NK-92 (cell line): ENCODE data around the gene DDR1.

ENCODE experiments used
- DNase-seq: peaks from one replicate; lab custom pipeline; 2025; ENCODE audit not compliant: unreplicated experiment; lab: John Stamatoyannopoulos, UW

The DDR1 gene

GRCh38 chr6:30883685-30884520, at the start of gene DDR1:
TSS of gene DDR1 (plus strand) at chr6:30884519. CDS start at chr6:30888730, 4,211 bp downstream.
- DNase-seq, result no peak

GRCh38 chr6:30834646-30835045, 49.7 kb upstream of the DDR1 start:
- no peak for DNase-seq

GRCh38 chr6:30835576-30835975, 48.7 kb upstream of the DDR1 start:
- no peak for DNase-seq

DNA sequence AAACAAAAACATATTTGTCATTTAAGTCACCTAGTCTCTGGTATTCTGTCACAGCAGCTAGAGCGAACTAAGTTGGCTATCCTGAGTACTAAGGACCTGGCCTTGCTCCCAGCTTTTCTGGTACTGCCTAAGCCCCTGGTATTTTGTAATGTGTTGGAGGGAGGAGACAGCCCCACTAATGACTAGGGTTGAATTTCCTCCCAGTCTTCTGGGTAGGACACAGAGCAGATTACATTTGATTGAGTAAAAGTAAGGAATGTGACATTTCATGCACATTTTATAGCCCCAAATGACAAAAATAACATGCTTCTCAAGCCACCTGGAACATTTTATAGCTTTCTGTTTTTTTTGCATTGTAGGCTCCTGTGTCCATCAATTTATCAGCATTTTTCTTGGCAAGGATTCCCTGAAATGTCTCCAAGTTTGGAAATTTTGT, 47.9 kb upstream of the DDR1 start:
- no peak for DNase-seq

- no peak for DNase-seq
Observed at GRCh38 chr6:30836957-30837356, 47.4 kb upstream of the DDR1 start.

DNA sequence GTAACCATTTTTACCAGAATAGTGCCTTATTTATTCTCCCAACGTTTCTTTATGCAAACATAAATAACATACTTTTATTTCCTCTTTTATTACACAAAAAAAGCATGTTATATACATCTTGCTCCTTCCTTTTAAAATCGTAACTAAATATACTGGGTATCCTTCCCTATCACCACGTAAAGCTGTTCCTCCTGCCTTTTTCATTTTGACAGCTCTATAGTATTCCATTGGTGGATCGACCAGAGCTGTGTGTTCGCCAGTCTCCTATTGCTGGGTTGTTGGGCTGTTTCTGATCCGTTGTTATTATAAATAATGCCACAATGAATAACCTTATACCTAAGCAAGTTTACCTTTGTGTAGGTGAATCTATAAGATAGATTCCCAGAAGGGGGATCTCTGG, 46.9 kb upstream of the DDR1 start:
- no peak for DNase-seq

DNA sequence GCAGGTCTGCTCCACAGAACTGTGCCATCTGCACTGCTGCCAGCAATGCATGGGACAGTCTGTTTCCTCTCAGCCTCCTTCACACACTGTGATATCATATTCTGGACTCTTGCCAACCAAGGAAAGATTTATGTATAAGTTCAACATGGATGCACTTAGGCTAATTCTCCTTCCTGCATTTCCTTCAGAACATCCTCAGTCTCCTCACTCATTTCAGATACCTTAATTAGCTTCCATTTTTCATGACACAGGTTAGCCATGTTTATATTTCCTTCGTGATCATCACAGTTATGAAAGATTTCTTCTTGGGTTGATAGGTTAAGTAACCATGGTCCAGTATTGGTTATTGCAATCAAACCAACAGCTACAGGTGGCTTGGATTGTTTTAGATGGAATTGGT, 46.4 kb upstream of the DDR1 start:
- no peak for DNase-seq

- no peak for DNase-seq
Observed at GRCh38 chr6:30839671-30840070, 44.6 kb upstream of the DDR1 start.

- no peak for DNase-seq
Observed at GRCh38 chr6:30840084-30840934, 44.0 kb upstream of the DDR1 start.

- DNase-seq, result no peak
Observed at GRCh38 chr6:30840935-30841643, 43.2 kb upstream of the DDR1 start.

GRCh38 chr6:30841644-30842504, 42.4 kb upstream of the DDR1 start:
- no peak for DNase-seq

DNA sequence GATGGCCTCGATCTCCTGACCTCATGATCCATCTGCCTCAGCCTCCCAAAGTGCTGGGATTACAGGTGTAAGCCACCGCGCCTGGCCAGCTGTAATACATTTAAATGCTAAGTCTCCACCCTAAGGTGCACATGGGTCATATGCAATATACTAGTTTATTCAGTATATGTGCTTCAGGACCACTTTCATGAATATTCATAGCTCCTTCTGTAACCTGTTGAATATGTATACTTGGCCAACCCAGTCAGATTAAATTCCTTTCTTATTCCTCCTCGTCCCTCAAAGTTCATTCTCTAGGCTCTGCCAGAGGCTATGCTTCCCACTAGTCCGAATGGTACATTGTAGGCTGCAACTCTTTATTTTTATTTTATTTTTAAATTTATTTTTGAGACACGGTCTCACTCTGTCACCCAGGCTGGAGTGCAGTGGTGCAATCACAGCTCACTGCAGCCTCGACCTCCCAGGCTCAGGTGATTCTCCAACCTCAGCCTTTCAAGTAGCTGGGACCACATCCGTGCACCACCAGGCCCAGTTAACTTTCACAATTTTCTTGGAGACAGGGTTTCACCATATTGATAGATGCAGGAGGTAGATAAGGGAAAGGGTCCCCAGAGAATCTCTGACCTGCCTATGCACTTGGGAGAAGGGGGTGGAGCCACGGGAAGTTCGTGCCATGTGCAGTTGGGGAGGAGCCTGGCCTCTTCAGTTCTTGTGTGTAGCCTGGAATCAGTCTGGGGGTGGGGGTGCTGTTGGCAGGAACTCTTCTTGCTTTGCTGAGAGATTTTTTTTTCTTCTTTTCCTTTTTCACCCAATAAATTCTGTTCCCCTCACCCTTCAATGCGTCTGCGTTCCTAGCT, 41.3 kb upstream of the DDR1 start:
- no peak for DNase-seq

GRCh38 chr6:30843611-30843998, 40.7 kb upstream of the DDR1 start:
- no peak for DNase-seq

DNA sequence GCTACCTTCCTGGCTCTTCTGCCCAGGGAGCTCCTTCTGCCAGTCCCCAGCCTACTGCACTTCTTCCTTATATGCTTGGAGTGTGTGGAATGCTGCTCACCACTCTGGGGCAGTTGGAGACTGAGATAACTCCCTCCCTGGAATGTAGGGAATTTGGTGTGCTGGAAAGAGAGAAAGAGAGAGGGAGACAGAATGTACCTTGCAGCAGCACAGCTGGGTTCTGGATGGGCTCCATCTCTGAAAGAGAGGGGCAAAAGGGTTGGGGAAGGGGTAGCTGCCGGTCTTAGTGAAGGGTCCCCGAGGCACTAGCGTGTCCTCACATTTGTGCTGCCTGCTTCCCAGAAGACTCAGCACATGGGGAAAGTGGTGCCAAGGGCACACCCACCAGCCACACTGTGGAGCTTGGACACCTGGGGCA, 40.2 kb upstream of the DDR1 start:
- no peak for DNase-seq

DNA sequence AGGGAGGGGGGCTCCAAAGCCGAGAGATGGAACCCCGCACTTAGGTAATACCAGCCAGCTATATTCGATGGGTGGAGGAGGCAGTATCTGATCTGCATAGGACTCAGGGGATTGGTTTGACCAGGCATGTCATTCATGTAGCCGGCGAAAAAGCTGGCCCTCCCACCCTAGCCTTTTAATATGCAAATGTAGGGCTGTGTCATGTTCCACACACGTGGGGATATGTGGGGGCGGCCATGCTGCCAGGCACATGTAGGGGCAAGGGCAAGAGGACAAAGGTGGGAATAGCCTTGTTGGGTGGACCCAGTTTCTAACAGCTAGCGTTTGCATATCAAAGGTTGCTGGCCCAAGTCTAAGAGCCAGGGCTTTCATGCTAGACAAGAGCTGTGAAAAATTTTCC, 39.1 kb upstream of the DDR1 start:
- no peak for DNase-seq

- DNase-seq, result no peak
Observed at GRCh38 chr6:30847421-30847970, 36.8 kb upstream of the DDR1 start.

- no peak for DNase-seq
Observed at GRCh38 chr6:30847971-30848436, 36.3 kb upstream of the DDR1 start.

DNA sequence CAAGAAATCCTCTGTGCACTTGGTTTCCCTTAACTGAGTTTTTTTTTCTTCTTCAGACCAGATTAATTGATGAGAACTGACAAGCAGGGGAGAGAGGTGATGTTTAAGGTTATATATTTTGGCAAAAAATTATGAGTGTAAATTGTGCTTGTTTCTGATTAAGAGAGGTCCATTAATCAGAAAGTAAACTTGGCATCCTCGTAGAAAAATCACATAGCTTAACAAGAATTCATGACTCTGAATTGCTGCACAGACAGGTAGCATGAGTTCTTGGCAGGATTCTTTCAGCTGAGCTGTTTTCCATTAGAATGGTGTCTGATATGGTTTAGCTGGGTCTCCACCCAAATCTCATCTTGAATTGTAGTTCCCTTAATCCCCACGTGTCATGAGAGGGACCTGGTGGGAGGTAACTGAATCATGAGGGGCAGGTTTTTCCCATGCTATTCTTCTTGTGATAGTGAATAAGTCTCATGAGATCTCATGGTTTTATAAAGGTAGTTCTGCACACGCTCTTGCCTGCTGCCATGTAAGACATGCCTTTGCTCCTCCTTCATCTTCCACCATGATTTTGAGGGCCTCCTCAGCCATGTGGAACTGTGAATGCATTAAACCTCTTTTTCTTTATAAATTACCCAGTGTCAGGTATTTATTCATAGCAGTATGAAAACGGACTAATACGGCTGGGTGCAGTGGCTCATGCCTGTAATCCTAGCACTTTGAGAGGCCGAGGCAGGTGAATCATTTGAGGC, 34.2 kb upstream of the DDR1 start:
- DNase-seq, result no peak
